Measurements from ENCODE around the gene MBD3L2. TPM values are rescaled to one million over a fixed set of nuclear protein-coding genes. Genes with fewer than 3 reads are reported as not detected.

Gene MBD3L2
- total RNA-seq, 2 donors from 2014 or later = not detected

DNA sequence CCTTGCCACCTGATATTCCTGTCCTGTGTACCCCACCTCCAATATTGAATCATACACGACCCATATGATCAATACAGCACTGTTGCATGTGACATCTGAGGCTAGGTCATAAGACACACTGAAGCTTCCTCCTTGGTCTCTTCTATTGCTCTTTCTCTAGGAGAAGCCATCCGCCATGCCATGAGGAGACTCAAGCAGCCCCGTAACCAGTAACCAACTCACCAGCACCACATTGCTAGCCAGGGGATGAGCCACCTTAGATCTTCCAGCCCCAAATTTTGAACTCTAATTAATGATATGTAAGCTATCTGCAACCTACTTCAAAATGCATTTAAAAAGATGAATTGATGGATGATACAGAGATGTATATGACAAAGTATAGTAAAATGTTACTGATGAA lies 49.0 kb downstream of the MBD3L2 start:
- no peaks in the 10 kb centered on the region for H3K4me1 ChIP-seq
- DNase-seq (ENCODE audit: low spot score) = no peak
- no peaks in the 10 kb centered on the region for H3K36me3 ChIP-seq
- peak overlapping the region in 1 of 2 donors; percentile 91 for H3K27ac ChIP-seq
- peaks cover 4 to 22% of the 10 kb centered on the region in 2 donors for H3K9me3 ChIP-seq
- H3K27me3 ChIP-seq = no peaks in the 10 kb centered on the region
- peak overlapping the region in 1 of 2 donors; percentile 65 for H3K4me3 ChIP-seq
- no peak for TF ChIP-seq CTCF (IDR thresholded peaks at IDR 0.05)

- Histone ChIP-seq H3K4me1 (no peaks in the 10 kb centered on the region), H3K9me3 (peaks cover 4 to 14% of the 10 kb centered on the region in 2 donors), H3K36me3 (no peaks in the 10 kb centered on the region), H3K27me3 (no peaks in the 10 kb centered on the region), H3K4me3 (peak overlapping the region; percentile 53 to 65), H3K27ac (peak overlapping the region; percentile 91 to 94)
- TF ChIP-seq CTCF (IDR thresholded peaks at IDR 0.05) = peak in 1 of 2 donors; percentile 6
- DNase-seq (ENCODE audit: low spot score) = peak; percentile 89
These were observed 49.8 kb downstream of the MBD3L2 start for GRCh38 chr19:7098701-7099596.

- no peaks in the 10 kb centered on the region for H3K4me1 ChIP-seq
- peak overlapping the region; percentile 91 to 94 for H3K27ac ChIP-seq
- no peaks in the 10 kb centered on the region for H3K36me3 ChIP-seq
- DNase-seq (ENCODE audit: low spot score) = no peak
- H3K4me3 ChIP-seq = peak overlapping the region; percentile 53 to 65
- H3K27me3 ChIP-seq = no peaks in the 10 kb centered on the region
- TF ChIP-seq CTCF (IDR thresholded peaks at IDR 0.05) = no peak
- H3K9me3 ChIP-seq = peaks cover 4 to 8% of the 10 kb centered on the region in 2 donors
These were observed 50.4 kb downstream of the MBD3L2 start for GRCh38 chr19:7099597-7099921.

Other genes starting within 250 kb of the MBD3L2 start
- not detected for gene ADGRE1, start 161.7 kb upstream of the MBD3L2 start, total RNA-seq
- gene MBD3L2B, start 27.9 kb upstream of the MBD3L2 start, total RNA-seq = not detected
- not detected for gene MBD3L5, start 18.7 kb upstream of the MBD3L2 start, total RNA-seq
- not detected for gene MBD3L4, start 9.1 kb upstream of the MBD3L2 start, total RNA-seq
- gene MBD3L3, start 9.4 kb downstream of the MBD3L2 start, total RNA-seq = not detected
- 1 to 10 TPM; 3.1 to 5.1 TPM for gene ZNF557, start 20.4 kb downstream of the MBD3L2 start, total RNA-seq
- gene INSR, start 245.1 kb downstream of the MBD3L2 start, total RNA-seq = 100 to 1,000 TPM in 1 of 2 donors, 10 to 100 TPM in 1; 50.8 to 118 TPM